A673 (cell line): ENCODE data around the gene XRCC3. TPM values are rescaled to one million over a fixed set of nuclear protein-coding genes. Genes with fewer than 3 reads are reported as not detected.

ENCODE experiments used
- BruUV-seq: library from RNA; stranded (reverse); fragments of 400-500 nt; replicated peaks from 2 replicates; lab custom pipeline; 2021; lab: Mats Ljungman, UMichigan
- CTCF ChIA-PET: fragments of 300-600 bp; sonication (Branson Sonifier 250); formaldehyde crosslinking; loops from one replicate; lab custom pipeline; 2022; ENCODE audit warnings: antibody characterized with exemption; lab: Charles Lee
- POLR2A ChIA-PET: fragments of 300-600 bp; sonication (Branson Sonifier 250); formaldehyde crosslinking; loops from one replicate; lab custom pipeline; 2022; ENCODE audit warnings: antibody characterized with exemption; ENCODE audit not compliant: low non-redundant PET; lab: Charles Lee
- DNase-seq: peaks from one replicate; pipeline ENCODE4 v3.0.0-alpha.2; 2015; ENCODE audit warnings: low spot score
- H3K27ac ChIP-seq: fragments of 200-600 bp; sonication (generic); 2 replicates; pipeline ENCODE4 v1.5.1; 2016; ENCODE audit warnings: mixed run types, low read depth, mild to moderate bottlenecking, mixed read lengths, antibody characterized with exemption, low read length; ENCODE audit not compliant: poor library complexity, severe bottlenecking
- H3K27me3 ChIP-seq: fragments of 200-600 bp; sonication (generic); replicated peaks from 2 replicates; pipeline ENCODE4 v1.6.1; 2017; ENCODE audit warnings: mixed run types, low read depth, mild to moderate bottlenecking, mixed read lengths, antibody characterized with exemption, low read length; ENCODE audit not compliant: insufficient read depth, poor library complexity
- H3K36me3 ChIP-seq: fragments of 200-600 bp; sonication (generic); 2 replicates; pipeline ENCODE4 v1.6.1; 2016; ENCODE audit warnings: mixed run types, mild to moderate bottlenecking, mixed read lengths, antibody characterized with exemption, low read length; ENCODE audit not compliant: insufficient read depth, poor library complexity, severe bottlenecking
- H3K4me1 ChIP-seq: fragments of 200-600 bp; sonication (generic); 2 replicates; pipeline ENCODE4 v1.6.1; 2017; ENCODE audit warnings: mixed run types, mild to moderate bottlenecking, mixed read lengths, antibody characterized with exemption, low read length; ENCODE audit not compliant: insufficient read depth, poor library complexity, severe bottlenecking
- H3K4me3 ChIP-seq: fragments of 200-600 bp; sonication (generic); 2 replicates; pipeline ENCODE4 v1.5.1; 2016; ENCODE audit warnings: low read depth, mixed run types, mild to moderate bottlenecking, mixed read lengths, low read length; ENCODE audit not compliant: poor library complexity, severe bottlenecking
- H3K9me3 ChIP-seq: fragments of 200-600 bp; sonication (generic); 2 replicates; pipeline ENCODE4 v1.6.1; 2016; ENCODE audit warnings: mixed run types, low read depth, mild to moderate bottlenecking, mixed read lengths, antibody characterized with exemption, low read length; ENCODE audit not compliant: poor library complexity, severe bottlenecking
- EZH2 ChIP-seq: fragments of 200-600 bp; sonication (generic); IDR thresholded peaks from 2 replicates; pipeline ENCODE4 v1.6.1; 2017; ENCODE audit warnings: borderline replicate concordance, low read depth, mild to moderate bottlenecking, mixed read lengths, antibody characterized with exemption, low read length; ENCODE audit not compliant: poor library complexity, severe bottlenecking
- intact Hi-C: fragments of 100-400 bp; cut with micrococcal nuclease; formaldehyde crosslinking; loops from one replicate; pipeline ENCODE4 v1.10.0; 2022; ENCODE audit not compliant: unreplicated experiment
- total RNA-seq: library from RNA; stranded (reverse); gene quantifications from 2 replicates; pipeline ENCODE4 v1.2.3, GENCODE V29; 2021
- TF ChIP-seq, protein P1 (sequence below): fragments of 300-800, 200-600 bp; sonication (generic); conservative IDR thresholded peaks from 2 replicates; pipeline ENCODE4 v1.5.1; 2017; ENCODE audit warnings: low read depth, mild to moderate bottlenecking, antibody characterized with exemption, low read length, moderate library complexity, mixed read lengths

XRCC3 gene
- total RNA-seq, 1 experiment from 2014 or later = 91.8 TPM

DNA sequence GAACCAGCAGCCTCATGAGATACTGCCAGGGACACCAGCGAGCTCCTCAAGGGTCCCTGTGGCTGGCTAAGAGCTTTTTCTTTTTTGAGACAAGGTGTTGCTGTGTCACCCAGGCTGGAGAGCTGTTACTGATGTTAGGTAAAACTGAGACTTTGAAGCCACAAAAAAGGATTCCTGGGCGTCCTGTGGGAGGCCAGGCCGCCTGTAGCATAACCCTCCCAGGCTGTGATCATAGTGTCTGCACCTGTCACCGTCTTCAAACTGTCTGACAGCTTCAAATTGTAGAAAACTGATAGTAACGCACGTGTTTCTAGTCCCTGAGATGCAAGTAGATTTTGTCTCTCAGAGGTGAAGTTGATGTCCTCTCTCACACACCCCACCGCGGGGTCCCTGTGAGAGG lies 4.5 kb upstream of the XRCC3 start:
- CTCF ChIA-PET = no interaction called here
- TF ChIP-seq, protein P1, sequence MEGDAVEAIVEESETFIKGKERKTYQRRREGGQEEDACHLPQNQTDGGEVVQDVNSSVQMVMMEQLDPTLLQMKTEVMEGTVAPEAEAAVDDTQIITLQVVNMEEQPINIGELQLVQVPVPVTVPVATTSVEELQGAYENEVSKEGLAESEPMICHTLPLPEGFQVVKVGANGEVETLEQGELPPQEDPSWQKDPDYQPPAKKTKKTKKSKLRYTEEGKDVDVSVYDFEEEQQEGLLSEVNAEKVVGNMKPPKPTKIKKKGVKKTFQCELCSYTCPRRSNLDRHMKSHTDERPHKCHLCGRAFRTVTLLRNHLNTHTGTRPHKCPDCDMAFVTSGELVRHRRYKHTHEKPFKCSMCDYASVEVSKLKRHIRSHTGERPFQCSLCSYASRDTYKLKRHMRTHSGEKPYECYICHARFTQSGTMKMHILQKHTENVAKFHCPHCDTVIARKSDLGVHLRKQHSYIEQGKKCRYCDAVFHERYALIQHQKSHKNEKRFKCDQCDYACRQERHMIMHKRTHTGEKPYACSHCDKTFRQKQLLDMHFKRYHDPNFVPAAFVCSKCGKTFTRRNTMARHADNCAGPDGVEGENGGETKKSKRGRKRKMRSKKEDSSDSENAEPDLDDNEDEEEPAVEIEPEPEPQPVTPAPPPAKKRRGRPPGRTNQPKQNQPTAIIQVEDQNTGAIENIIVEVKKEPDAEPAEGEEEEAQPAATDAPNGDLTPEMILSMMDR = no peak
- no peak for TF ChIP-seq EZH2
- H3K9me3 ChIP-seq = no peaks in the 10 kb centered on the region
- intact Hi-C loops = no loop called here
- H3K4me1 ChIP-seq = peaks cover 6% of the 10 kb centered on the region
- no peaks in the 10 kb centered on the region for H3K27me3 ChIP-seq
- H3K36me3 ChIP-seq = no peaks in the 10 kb centered on the region
- H3K4me3 ChIP-seq = no peak overlapping the region
- no peak overlapping the region for H3K27ac ChIP-seq
- BruUV-seq = no TSS peak
- DNase-seq = no peak
- POLR2A ChIA-PET = no interaction called here

DNA sequence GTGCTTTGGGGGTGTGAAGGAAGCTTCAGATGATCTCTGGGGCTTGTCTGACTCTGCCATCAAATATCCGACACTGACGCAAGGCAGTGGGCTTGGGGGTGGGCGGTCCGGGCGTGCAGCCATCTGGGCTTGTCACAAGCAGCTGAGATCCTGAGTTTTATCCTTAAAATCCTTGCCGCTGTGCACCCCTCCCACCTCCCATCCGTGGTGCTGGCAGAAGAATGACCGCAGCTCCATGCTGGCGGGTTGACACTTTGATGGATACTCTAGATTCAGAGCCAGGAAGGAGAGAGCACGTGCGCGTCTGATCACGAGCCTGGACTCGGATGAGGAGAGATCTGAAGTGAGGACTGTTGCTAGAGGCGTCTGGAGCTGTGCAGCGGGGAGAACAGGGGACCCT lies 3.3 kb upstream of the XRCC3 start:
- H3K36me3 ChIP-seq = no peaks in the 10 kb centered on the region
- no peak overlapping the region for H3K4me3 ChIP-seq
- H3K27me3 ChIP-seq = no peaks in the 10 kb centered on the region
- ChIA-PET POLR2A (no interaction called here), CTCF (no interaction called here)
- TF ChIP-seq, protein P1 = no peak
- no peak for TF ChIP-seq EZH2
- H3K9me3 ChIP-seq = no peaks in the 10 kb centered on the region
- no peak for DNase-seq
- no TSS peak for BruUV-seq
- no peak overlapping the region for H3K27ac ChIP-seq
- peaks cover 9% of the 10 kb centered on the region for H3K4me1 ChIP-seq
- intact Hi-C loops = no loop called here

DNA sequence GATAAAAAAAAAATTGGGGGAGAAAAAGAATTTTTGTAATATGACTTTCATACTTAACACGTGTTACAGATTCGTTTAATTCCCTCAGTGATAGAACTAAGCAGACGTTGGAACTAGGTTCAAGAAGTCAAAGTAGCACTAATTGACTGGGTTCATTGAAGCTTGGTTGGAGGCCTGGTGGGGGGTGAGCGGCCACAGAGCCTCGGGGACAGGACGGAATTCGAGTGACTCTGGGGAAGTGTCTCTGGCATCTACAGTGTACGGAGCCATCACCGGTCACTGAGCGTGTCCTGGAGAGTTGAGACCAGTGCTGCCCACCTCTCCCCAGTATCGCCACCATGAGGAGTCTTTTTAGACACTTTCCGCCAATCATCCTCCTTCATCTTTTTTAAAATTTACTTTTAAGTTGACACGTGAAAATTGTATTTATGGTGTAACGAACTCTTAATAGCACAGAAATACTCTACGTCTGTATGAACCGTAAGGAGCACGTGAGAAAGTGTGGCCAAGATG lies 1.7 kb upstream of the XRCC3 start:
- H3K36me3 ChIP-seq = peaks cover 5% of the 10 kb centered on the region
- H3K4me1 ChIP-seq = peaks cover 14% of the 10 kb centered on the region
- POLR2A ChIA-PET = no interaction called here
- DNase-seq = no peak
- H3K9me3 ChIP-seq = no peaks in the 10 kb centered on the region
- H3K4me3 ChIP-seq = peak overlapping the region; percentile 79
- H3K27ac ChIP-seq = peak overlapping the region; percentile 96
- intact Hi-C loops = no loop called here
- BruUV-seq = TSS peak; percentile 51
- TF ChIP-seq EZH2 = no peak
- TF ChIP-seq, protein P1 = no peak
- H3K27me3 ChIP-seq = no peaks in the 10 kb centered on the region
- CTCF ChIA-PET = interaction anchor here (0.6 kb wide), 1 partner anchor 145 kb away, joined by 3 read pairs; no protein-coding TSS in a partner anchor
